ENCODE data around the gene PARP3. TPM values are rescaled to one million over a fixed set of nuclear protein-coding genes. Genes with fewer than 3 reads are reported as not detected.
A peak's percentile ranks its signal among the peaks of the same experiment; 100 is the strongest.

The PARP3 gene
- total RNA-seq, 1 donor from 2014 or later = 18.1 TPM

GRCh38 chr3:51932471-51933370, 9.4 kb upstream of the PARP3 start:
- no peak for DNase-seq
- intact Hi-C loops (cut with DNase I) = no loop called here
- ATAC-seq (ENCODE audit: poor library complexity) = no peak

- intact Hi-C loops (cut with DNase I) = no loop called here
- no peak for ATAC-seq (ENCODE audit: poor library complexity)
- peak; percentile 29 for DNase-seq
Observed at GRCh38 chr3:51933471-51934138, 8.6 kb upstream of the PARP3 start.

- intact Hi-C loops (cut with DNase I) = no loop called here
- ATAC-seq (ENCODE audit: poor library complexity) (no peak), DNase-seq (peak; percentile 28)
Observed at GRCh38 chr3:51934139-51934850, 7.9 kb upstream of the PARP3 start.

- ATAC-seq (ENCODE audit: poor library complexity) (no peak), DNase-seq (peak; percentile 31)
- intact Hi-C loops (cut with DNase I) = no loop called here
Observed at GRCh38 chr3:51934991-51935885, 6.9 kb upstream of the PARP3 start.

- intact Hi-C loops (cut with DNase I) = no loop called here
- no peak for ATAC-seq (ENCODE audit: poor library complexity)
- DNase-seq = peak; percentile 30
Observed at GRCh38 chr3:51935886-51936755, 6.0 kb upstream of the PARP3 start.

- DNase-seq (no peak), ATAC-seq (ENCODE audit: poor library complexity) (no peak)
- intact Hi-C loops (cut with DNase I) = no loop called here
Observed at GRCh38 chr3:51937014-51937413, 5.1 kb upstream of the PARP3 start.

- ATAC-seq (ENCODE audit: poor library complexity) = no peak
- intact Hi-C loops (cut with DNase I) = no loop called here
- no peak for DNase-seq
Observed at GRCh38 chr3:51937611-51938450, 4.3 kb upstream of the PARP3 start.

GRCh38 chr3:51938780-51939425, 3.3 kb upstream of the PARP3 start:
- no peak for ATAC-seq (ENCODE audit: poor library complexity)
- intact Hi-C loops (cut with DNase I) = no loop called here
- no peak for DNase-seq

- intact Hi-C loops (cut with DNase I) = no loop called here
- ATAC-seq (ENCODE audit: poor library complexity) = no peak
- DNase-seq = no peak
Observed at GRCh38 chr3:51940648-51941462, 1.3 kb upstream of the PARP3 start.

- intact Hi-C loops (cut with DNase I) = no loop called here
- no peak for DNase-seq
- no peak for ATAC-seq (ENCODE audit: poor library complexity)
Observed at GRCh38 chr3:51941463-51941797, 733 bp upstream of the PARP3 start.

GRCh38 chr3:51942603-51943450, 664 bp downstream of the PARP3 start:
- peak; percentile 36 for ATAC-seq (ENCODE audit: poor library complexity)
- intact Hi-C loops (cut with DNase I) = no loop called here
- DNase-seq = peak; percentile 74

- intact Hi-C loops (cut with DNase I) = no loop called here
- DNase-seq (peak; percentile 43), ATAC-seq (ENCODE audit: poor library complexity) (no peak)
Observed at GRCh38 chr3:51943451-51944391, 1.6 kb downstream of the PARP3 start.

- intact Hi-C loops (cut with DNase I) = no loop called here
- DNase-seq = peak; percentile 38
Observed at GRCh38 chr3:51944451-51945021, 2.4 kb downstream of the PARP3 start.

More at GRCh38 chr3:51944451-51945021, 2.4 kb downstream of the PARP3 start:
- ATAC-seq (ENCODE audit: poor library complexity) = no peak

Measured in Right ventricle myocardium superior (tissue), 1 donor.